ENCODE results near the gene CNIH2.
"Not testable (repeated sequence)": the region's sequence is repeated elsewhere in the genome, so short reads cannot be mapped to it uniquely, and the experiment has no call there.

The CNIH2 gene

DNA sequence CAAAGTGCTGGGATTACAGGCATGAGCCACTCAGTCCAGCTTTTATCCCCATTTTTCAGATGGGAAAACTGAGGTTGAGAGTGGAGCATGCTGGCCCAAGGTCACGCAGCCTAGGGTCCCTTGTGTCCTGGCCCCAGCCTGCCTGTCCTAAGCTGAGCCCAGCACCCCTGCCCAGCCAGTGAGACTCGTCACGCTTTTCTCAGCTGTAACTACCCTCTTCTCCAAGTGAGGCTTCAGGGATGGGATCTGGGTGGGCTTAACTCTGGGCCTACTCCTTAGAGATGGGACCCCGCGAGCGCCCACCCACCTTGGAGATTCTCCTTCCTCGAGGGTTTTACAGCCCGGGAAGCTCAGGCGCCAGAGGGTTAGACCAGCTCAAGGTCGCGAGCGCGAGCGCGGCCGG is 13.3 kb downstream of the CNIH2 start:
- DNase-seq (ENCODE audit: low read depth, low spot score) = no peak

DNA sequence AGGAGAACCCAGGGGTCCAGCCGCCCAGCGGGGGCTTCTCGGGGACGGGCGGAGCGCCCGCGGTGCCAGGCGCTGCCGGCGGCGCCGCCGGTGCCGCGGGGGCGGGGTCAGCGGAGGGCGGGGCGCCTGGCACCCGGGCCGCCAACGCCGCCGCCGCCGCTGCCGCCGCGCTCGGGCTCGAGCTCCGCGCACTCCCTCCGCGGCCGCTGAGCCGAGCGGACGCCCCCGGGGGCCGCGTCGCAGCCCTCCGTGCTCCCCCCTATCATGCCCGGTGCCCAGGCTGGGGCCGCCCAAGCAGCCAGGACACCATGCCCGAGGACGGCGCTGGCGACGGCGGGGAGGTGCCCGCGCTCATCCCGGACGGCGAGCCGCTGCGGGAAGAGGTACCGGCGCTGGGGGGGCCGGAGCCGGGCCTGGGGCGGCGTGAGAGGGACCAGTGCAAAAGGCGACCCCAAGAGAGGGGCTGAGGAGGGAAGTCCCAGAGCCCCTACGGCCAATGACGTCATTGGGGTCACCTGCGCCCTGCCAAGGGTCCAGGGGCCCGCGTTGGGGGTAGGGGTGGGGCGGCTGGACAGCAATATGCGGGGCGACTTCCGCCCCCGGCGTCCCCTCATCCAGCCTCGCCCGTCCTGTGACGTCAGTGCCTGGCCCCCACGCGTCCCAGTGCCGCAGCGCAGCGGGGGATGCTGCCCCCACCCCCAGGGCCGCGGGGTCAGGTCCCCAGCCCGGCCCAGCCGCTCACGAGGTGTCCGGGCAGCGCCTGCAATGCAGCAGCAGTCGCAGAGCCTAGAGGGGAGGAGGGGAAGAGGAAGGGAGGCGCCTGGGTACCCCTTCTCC is 13.9 kb downstream of the CNIH2 start, which contains the start of gene TMEM151A:
Gene TMEM151A (plus strand): TSS at position 189 of the 837 bp plus-strand sequence. CDS start 120 bp downstream, at position 309.
- DNase-seq (ENCODE audit: low read depth, low spot score) = no peak

DNA sequence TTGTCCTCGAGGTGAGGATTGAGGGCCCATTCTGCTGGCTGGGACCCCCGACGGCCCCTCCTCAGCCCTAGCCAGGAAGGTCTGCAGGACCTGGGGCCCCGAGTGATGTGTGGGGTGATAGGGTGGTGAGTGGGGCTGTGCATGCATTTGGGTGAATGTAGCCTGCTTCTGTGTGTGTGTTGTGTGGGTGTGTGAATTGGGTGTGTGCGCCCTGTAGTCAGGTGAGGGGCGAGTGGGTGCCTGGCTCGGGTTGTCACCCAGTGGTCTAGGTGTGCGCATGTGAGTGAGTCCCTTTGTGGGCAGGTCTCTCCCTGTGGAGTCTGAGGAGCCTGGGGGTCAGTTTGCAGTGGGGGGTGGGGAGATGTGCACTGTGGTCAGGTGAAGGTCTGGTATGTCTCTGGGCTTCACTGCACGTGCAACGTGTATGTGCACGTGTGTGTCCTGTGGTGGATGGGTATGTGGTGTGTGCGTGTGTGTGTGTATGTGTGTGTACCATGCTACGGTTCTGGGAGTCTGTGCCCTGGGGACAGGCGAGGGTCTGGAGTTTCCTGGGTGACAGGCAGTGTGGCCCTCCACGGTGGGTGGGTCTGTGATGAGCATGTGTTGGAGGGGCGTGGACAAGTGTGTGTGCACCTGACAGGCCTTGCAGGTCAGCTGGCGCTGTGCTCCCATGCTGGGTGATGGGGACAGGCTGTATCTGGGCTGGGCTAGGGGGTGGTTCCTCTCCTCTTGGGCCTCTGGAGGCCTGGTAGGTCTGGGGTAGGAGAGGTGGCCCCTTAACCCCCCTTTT is 14.8 kb downstream of the CNIH2 start:
- DNase-seq (ENCODE audit: low read depth, low spot score) = no peak

DNA sequence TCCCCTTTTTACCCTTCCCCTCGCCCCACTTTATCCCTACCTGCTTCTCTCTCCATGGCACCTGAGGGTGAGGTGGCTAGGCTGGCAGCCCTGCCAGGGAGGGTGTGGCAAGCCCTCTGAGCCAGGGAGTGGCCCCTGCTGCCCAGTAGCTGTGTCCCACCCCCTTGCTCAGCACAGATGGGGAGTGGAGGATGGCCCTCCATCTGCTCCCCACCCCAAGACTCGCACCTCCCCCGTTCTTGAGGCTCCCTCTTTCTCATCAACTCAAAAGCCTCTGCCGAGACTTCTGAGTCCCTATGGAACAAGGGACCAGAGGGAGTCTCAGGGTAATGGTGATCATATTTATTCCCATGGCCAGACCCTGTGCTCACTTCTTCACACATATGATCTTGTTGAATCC is 15.4 kb downstream of the CNIH2 start:
- DNase-seq (ENCODE audit: low read depth, low spot score) = no peak

DNA sequence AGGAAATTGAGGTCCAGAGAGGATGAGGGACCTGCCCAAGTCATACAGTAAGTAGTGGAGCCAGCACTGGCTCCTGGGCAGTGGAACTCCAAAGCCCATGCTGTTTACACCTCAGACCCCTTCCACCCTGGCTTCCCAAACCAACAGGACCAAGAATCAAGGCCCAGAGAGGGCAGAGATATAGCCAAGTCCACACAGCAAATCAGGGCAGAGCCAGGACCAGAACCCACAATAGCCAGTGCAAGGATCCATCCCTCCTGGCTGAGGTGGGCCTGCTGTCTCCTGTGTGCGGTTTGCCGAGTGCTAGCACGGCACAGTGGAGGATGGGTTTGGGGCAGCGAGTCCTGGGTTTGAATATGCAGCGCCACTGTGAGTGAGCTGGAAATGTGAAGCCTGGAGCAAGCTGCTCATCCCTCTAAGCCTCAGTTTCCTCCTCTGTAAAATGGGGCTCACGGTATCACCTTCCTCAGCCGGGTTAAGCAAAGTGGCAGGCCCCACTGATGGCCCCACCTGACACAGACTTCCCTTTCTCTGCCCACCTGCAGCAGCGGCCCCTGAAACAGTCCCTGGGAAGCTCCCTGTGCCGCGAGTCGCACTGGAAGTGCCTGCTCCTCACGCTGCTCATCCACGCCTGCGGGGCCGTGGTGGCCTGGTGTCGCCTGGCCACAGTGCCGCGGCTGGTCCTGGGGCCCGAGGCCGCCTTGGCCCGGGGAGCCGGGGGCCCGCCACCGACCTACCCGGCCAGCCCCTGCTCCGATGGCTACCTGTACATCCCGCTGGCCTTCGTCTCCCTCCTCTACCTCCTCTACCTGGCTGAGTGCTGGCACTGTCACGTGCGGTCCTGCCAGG is 16.0 kb downstream of the CNIH2 start:
- no peak for DNase-seq (ENCODE audit: low read depth, low spot score)

DNA sequence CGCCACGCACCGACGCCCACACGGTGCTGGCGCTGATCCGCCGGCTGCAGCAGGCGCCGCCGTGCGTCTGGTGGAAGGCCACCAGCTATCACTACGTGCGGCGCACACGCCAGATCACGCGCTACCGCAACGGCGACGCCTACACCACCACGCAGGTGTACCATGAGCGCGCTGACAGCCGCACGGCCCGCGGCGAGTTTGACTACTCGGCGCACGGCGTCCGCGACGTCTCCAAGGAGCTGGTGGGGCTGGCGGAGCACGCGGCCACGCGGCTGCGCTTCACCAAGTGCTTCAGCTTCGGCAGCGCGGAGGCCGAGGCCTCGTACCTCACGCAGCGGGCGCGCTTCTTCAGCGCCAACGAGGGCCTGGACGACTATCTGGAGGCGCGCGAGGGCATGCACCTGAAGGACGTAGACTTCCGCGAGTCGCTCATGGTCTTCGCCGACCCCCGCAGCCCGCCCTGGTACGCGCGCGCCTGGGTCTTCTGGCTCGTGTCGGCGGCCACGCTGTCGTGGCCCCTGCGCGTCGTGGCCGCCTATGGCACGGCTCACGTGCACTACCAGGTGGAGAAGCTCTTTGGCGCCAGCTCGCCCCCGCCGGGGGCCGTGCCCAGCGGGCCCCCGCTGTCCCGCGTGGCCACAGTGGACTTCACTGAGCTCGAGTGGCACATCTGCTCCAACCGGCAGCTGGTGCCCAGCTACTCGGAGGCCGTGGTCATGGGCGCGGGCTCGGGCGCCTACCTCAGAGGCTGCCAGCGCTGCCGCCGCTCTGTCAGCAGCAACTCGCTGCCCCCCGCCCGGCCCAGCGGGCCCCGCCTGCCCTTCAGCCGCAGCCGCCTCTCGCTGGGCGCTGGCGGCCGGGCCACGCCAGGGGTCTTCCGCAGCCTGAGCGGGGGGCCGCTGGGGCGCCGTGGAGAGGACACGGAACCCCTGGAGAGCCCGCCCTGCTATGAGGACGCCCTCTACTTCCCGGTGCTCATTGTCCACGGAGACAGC is 16.9 kb downstream of the CNIH2 start:
- DNase-seq (ENCODE audit: low read depth, low spot score) = no peak

DNA sequence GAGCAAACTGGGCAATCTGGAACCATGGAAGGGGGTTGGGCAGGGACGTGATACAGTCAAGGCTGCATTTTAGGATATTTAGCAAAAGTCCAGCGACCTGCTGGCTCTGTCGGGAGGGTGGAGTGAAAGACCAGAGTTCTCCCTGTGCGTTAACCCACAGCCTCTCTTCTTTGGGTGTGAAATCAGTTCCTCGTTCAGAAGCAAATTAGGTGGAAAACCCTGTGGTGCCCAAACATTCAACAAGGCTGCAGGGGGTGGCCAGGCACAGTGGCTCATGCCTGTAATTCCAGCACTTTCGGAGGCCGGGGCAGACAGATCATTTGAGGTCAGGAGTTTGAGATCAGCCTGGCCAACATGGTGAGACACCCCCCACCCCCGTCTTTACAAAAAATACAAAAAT is 19.6 kb downstream of the CNIH2 start:
- DNase-seq (ENCODE audit: low read depth, low spot score) = no peak

DNA sequence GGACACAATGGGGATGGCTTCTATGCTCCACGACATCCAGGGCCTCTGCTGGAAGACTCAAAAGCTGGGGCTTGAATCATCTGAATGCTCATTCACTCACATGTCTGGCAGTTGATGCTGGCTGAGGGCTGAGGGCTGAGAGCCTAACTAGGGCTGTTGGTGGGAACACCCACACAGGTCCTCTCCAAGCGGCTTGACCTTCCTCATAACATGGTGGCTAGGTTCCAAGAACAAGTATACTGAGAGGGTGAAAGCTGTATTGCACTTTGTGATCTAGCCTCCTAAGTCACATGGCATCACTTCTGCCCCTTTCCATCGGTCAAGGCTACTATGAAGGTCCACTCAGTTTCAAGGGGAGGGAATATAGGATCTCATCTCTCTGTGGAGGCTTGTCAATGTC is 21.2 kb downstream of the CNIH2 start:
- no peak for DNase-seq (ENCODE audit: low read depth, low spot score)

DNA sequence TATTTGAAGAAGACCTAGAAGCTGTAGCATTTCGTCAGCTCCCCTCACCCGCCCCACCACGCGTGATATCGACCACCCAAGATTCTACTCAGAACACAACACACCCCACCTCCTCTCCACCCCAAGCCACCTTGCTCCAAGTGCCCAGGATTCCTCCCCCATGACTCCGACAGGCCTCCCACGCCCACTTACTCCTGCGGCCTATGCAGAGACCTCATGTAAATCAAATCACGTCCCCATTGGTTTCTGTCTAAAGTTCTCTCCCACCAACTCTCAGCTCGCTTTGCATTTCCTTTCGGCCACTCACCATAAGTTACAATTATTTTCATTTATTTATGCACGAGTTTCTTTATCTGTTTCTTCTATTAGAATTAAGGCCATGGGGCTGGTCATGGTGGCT is 24.7 kb downstream of the CNIH2 start:
- no peak for DNase-seq (ENCODE audit: low read depth, low spot score)

DNA sequence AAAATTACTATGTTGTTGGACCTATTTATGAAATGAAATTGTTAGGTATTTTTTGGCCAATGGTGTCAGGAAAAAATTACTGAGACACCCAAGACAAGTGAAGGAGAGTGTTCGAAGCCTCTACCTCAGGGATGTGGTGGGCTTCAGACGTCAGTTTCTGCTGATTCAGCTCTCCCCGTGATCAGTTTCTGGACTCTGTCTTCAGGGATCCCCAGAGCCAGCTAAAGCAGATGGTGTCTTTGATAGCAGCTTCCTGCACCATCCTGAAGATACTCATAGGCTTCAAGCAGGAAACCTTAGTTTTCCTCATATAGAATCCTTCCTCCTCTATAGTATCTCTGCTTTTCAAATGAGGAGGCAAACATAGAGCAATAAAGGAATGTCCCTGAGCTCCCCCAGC is 31.5 kb downstream of the CNIH2 start:
- DNase-seq (ENCODE audit: low read depth, low spot score) = no peak

DNA sequence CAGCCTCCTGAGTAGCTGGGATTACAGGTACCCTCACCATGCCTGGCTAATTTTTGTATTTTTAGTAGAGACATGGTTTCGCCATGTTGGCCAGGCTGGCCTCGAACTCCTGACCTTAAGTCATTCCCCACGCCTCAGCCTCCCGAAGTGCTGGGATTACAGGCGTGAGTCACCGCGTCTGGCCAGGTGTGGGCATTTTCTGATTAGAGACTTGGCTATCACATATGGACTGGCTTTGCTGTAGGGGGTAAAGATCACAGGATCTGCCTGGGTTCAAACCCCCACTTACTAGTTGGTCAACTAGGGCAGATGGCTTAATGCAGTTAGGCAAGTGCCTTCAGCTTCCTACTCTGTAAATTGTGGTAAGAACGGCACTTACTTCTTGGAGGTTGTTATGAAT is 32.3 kb downstream of the CNIH2 start:
- no peak for DNase-seq (ENCODE audit: low read depth, low spot score)

DNA sequence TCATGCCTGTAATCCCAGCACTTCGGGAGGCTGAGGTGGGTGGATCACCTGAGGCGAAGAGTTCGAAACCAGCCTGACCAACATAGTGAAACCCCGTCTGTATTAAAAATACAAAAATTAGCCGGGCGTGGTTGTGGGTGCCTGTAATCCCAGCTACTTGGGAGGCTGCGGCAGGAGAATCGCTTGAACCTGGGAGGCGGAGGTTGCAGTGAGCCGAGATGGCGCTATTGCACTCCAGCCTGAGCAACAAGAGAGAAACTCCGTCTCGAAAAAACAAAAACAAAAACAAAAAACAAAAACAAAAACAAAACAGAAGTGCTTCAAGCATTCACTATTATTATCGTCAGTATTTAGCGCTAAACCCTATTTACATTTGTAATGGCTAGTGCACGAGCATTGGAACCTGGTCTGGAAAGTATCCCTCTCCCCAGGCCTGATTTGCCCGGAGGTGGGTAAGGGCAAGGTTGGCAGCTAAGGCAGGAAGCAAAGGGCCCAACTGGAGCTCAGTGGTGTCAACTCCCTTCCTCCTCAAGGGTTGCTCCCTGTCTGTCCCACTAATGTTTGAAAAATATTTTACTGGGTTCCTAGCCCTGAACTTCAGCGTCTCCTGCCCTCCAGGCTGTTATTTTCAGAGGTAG is 32.9 kb downstream of the CNIH2 start:
- DNase-seq (ENCODE audit: low read depth, low spot score) = not testable (repeated sequence)

DNA sequence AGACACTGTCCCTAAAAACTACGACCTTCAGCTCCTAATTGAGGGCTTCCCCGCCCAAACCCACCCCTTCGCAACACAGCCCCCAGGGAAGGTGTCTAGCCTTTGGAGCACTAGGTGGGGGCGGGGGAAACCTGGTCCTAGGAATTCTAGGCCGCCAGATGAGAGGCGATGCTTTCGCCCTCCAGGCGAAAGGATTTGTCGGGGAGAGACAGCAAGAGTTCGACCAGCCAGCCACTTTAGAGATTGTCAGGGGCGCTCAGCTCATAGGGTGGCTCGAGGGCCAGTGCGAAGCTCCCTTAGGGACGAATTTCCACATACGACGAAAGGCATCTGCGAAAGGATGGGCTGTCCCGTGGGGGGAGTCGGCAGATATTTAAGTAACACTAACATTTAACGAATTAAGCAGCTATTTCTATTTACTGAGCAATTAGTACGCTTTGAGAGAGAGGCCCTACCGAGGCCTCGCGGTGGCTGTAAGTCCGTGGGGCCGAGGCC is 33.5 kb downstream of the CNIH2 start:
- DNase-seq (ENCODE audit: low read depth, low spot score) = peak; percentile 93

DNA sequence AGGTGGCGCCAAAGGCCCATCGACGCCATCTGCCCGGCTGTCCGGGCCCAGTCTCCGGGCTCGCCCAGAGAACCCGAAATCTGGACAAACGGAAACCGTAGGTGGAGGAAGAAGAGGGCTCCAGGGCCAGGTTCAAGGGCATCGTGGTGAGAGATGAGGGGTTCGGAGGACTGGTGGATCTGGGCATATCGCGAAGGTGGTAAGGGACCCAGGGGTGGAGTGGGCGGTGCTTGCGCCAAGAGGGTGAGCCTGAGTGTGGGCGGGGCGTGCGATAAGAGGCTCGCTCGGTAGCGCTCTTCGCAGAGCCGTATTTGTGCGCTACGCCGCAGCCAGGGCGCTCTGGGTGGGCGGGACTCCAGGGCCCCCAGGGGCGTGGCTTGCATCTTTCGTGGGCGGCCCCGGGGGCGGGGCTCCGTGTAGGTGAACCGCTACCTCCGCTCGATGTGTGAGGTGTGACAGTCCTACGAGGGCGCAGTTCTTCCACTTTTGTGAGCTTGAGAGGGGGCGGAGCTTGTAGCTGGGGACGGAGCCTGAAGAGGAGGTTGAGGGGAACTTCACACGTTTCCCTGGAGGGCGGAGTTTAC is 34.1 kb downstream of the CNIH2 start:
- DNase-seq (ENCODE audit: low read depth, low spot score) = peak; percentile 97

DNA sequence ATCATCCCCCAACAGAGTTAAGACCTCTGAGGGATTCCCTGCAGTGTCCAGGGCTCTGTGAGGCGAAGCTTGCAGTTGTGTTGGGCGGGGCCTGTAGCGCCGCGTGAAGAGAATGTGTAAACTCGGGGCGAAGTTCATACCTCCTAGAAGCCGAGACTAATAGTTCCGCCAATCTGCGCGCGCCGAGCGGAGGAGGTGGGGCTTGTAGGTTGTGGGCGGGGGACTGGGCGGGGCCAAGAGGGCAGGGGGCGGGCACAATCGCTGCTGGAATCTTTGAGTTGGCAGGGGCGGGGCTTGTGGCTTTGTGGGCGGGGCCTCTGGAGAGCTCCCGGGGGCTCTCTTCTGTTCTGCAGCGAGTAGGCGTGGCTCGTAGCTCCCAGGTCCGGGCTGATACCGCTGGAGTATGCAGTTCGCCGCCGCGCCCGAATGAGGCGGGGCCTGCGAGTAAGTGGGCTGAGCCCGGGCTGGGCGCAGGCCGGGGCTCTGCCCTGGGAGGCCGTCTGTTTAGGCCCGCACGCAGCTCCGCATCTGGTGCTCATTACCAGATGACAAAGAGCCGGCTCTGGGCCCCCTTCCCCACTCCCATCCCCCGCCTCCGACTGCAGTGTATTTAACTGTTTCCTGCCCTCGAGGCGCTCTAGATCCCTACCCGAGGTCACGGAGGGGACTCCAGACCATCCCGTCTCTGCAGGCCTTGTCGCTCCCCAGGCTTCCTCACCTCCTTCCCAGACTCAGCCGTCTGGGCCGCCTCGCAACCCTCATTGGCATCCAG is 34.8 kb downstream of the CNIH2 start:
- peak; percentile 99 for DNase-seq (ENCODE audit: low read depth, low spot score)

DNA sequence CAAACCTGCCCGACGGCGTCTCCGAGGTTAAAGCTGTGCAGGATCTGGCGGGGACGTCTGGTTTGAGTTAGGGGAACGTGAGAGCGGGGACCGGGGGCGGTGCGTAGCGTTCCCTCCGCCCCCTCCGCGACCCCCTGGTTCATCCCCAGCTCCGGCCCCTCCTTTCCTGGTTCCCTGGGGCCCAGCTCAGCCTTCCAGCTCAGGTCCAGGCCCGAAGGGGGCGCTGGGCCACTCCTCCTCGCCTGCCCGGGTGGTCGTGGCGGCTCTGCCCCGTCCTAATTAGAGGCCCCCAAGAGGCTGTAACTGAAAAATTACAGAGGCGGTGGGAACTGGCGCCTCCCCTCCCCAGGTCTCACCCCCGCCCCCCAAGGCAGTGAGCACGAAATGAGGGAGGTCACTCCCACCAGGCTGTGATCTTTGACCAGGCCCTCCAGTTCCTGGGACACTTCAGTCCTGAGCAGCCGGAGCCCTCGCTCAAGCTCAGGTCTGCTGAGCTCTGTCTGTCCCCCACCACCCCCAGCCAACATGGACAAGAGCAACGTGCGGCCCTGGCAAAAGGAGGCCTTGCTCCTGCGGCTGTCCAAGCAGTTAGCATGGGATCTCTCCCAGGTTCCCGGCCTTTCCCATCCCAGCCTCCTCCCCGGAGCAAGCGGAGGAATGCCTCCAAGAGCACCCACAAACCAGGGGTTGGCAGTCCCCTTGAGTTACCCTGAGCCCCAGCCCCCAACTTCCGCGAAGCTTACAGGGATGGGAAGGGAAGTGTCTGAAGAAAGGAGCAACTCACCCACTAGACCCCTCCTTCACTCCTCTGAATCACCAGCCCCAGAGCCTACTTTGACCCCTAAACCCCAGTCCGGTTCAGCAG is 35.6 kb downstream of the CNIH2 start:
- no peak for DNase-seq (ENCODE audit: low read depth, low spot score)

DNA sequence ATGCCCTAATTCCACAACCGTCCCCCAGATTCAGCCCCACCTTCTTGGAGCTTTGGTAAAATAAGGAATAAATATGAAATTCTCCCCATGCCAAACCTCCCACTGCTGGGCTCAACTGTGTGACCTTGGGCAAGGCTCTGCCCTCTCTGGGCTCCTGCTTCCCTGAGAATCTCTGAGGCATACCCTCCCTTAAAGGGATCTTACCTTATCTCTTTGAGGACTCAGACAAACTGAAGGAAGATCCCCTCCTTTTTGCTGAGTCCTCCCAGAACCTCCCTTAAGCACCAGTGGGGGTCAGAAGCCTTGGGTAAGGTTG is 36.2 kb downstream of the CNIH2 start:
- DNase-seq (ENCODE audit: low read depth, low spot score) = no peak

All from ELF-1 (cell line).